Neuronal stem cell (in vitro differentiated cells): Measurements from ENCODE around the gene CIBAR2.

Source experiments
- DNase-seq: peaks from one replicate; pipeline ENCODE4 v3.0.0-alpha.2; 2013; ENCODE audit warnings: low spot score
- H2AFZ ChIP-seq: one replicate; pipeline ENCODE4 v1.6.1; 2013; ENCODE audit warnings: mild to moderate bottlenecking, low read length, inconsistent platforms
- H2AK5ac ChIP-seq: 2 replicates; pipeline ENCODE4 v1.6.1; 2013; ENCODE audit warnings: low read depth, mild to moderate bottlenecking, inconsistent platforms, low read length, moderate library complexity, mixed read lengths
- H2BK120ac ChIP-seq: 2 replicates; pipeline ENCODE4 v1.6.1; 2013; ENCODE audit warnings: low read depth, mild to moderate bottlenecking, inconsistent platforms, low read length, moderate library complexity, mixed read lengths
- H2BK12ac ChIP-seq: one replicate; pipeline ENCODE4 v1.6.1; 2013; ENCODE audit warnings: low read length, inconsistent platforms
- H2BK15ac ChIP-seq: 2 replicates; pipeline ENCODE4 v1.6.1; 2013; ENCODE audit warnings: mild to moderate bottlenecking, low read length, inconsistent platforms, mixed read lengths
- H2BK5ac ChIP-seq: one replicate; pipeline ENCODE4 v1.6.1; 2013; ENCODE audit warnings: inconsistent platforms, mild to moderate bottlenecking, low read length, moderate library complexity
- H3K14ac ChIP-seq: one replicate; pipeline ENCODE4 v1.6.1; 2013; ENCODE audit warnings: low read length, inconsistent platforms
- H3K18ac ChIP-seq: 2 replicates; pipeline ENCODE4 v1.6.1; 2013; ENCODE audit warnings: low read length, inconsistent platforms
- H3K23ac ChIP-seq: 2 replicates; pipeline ENCODE4 v1.6.1; 2013; ENCODE audit warnings: low read depth, mild to moderate bottlenecking, mixed read lengths, low read length, inconsistent platforms; ENCODE audit not compliant: poor library complexity
- H3K27ac ChIP-seq: replicated peaks from 3 replicates; pipeline ENCODE4 v1.5.1; 2013; ENCODE audit warnings: low read length, inconsistent platforms
- H3K27me3 ChIP-seq, 3 experiments: 2 replicates each; pipeline ENCODE4 v1.6.1; 2013; ENCODE audit warnings: low read length in 3 of 3, mild to moderate bottlenecking in 2 of 3, inconsistent platforms in 1 of 3, low read depth in 1 of 3, mixed read lengths in 1 of 3, moderate library complexity in 1 of 3; ENCODE audit not compliant: control insufficient read depth in 3 of 3, insufficient read depth in 3 of 3
- H3K36me3 ChIP-seq, 2 donors: replicated peaks in 1 of 2; 2 replicates each; pipeline ENCODE4 v1.6.1; 2013; ENCODE audit warnings: low read length in 2 of 2; ENCODE audit not compliant: control insufficient read depth in 2 of 2, insufficient read depth in 2 of 2
- H3K4ac ChIP-seq: 2 replicates; pipeline ENCODE4 v1.6.1; 2013; ENCODE audit warnings: inconsistent platforms, mild to moderate bottlenecking, low read length, moderate library complexity
- H3K4me1 ChIP-seq, 2 donors: 1 replicate in 1 of 2; 2 replicates in 1 of 2; pipeline ENCODE4 v1.6.1; 2013; ENCODE audit warnings: low read length in 2 of 2, low read depth in 1 of 2; ENCODE audit not compliant: control insufficient read depth in 2 of 2, insufficient read depth in 1 of 2
- H3K4me2 ChIP-seq: one replicate; pipeline ENCODE4 v1.6.1; 2013; ENCODE audit warnings: mild to moderate bottlenecking, low read length, inconsistent platforms; ENCODE audit not compliant: insufficient read depth, poor library complexity, severe bottlenecking
- H3K4me3 ChIP-seq, 2 donors: 2 replicates each; pipeline ENCODE4 v1.5.1; 2013; ENCODE audit warnings: low read length in 2 of 2, mild to moderate bottlenecking in 2 of 2, inconsistent platforms in 1 of 2, moderate library complexity in 1 of 2
- H3K79me1 ChIP-seq: one replicate; pipeline ENCODE4 v1.6.1; 2013; ENCODE audit warnings: low read depth, mild to moderate bottlenecking, inconsistent platforms, low read length, moderate library complexity
- H3K9ac ChIP-seq: one replicate; pipeline ENCODE4 v1.6.1; 2013; ENCODE audit warnings: mild to moderate bottlenecking, low read depth, low read length, inconsistent platforms; ENCODE audit not compliant: poor library complexity
- H3K9me3 ChIP-seq, 2 donors: replicated peaks in 1 of 2; 2 replicates each; pipeline versions ENCODE3 to v1.6.1; 2013; ENCODE audit warnings: low read length in 2 of 2, mild to moderate bottlenecking in 2 of 2, inconsistent platforms in 1 of 2, low read depth in 1 of 2, mixed read lengths in 1 of 2, moderate library complexity in 1 of 2; ENCODE audit not compliant: control insufficient read depth in 2 of 2, insufficient read depth in 1 of 2
- H4K8ac ChIP-seq: one replicate; pipeline ENCODE4 v1.6.1; 2013; ENCODE audit warnings: low read depth, mild to moderate bottlenecking, inconsistent platforms, low read length, moderate library complexity
- H4K91ac ChIP-seq: one replicate; pipeline ENCODE4 v1.6.1; 2013; ENCODE audit warnings: low read length, low read depth, mild to moderate bottlenecking, inconsistent platforms; ENCODE audit not compliant: poor library complexity
- WGBS, 2 donors: extraction: QIAGEN DNeasy Blood & Tissue Kit; methylation state at CpG; one replicate each; pipeline ENCODE4 v1.1.7; 2013; ENCODE audit warnings: missing lambda C conversion rate in 2 of 2, mixed read lengths in 1 of 2; ENCODE audit not compliant: insufficient read length in 2 of 2, insufficient replicate concordance in 1 of 2; ENCODE audit errors: extremely low coverage in 2 of 2; 5-methylcytosine and 5-hydroxymethylcytosine counted together

The CIBAR2 gene

GRCh38 chr16:85065099-85065498 lies 47.2 kb downstream of the CIBAR2 start:
- Histone ChIP-seq H2BK15ac (no peak overlapping the region), H3K23ac (no peak overlapping the region), H3K27ac (no peak overlapping the region), H3K4me1 (peaks cover 0 to 11% of the 10 kb centered on the region in 2 donors), H3K4me2 (no peak overlapping the region), H2BK12ac (no peak overlapping the region), H3K27me3 (no peaks in the 10 kb centered on the region), H2BK120ac (no peak overlapping the region), H3K4ac (no peak overlapping the region), H3K14ac (no peak overlapping the region), H3K9ac (no peak overlapping the region), H2BK5ac (no peak overlapping the region), H3K4me3 (no peak overlapping the region), H2AFZ (no peak overlapping the region), H3K9me3 (no peaks in the 10 kb centered on the region), H4K8ac (no peak overlapping the region), H3K36me3 (peaks cover 0 to 1% of the 10 kb centered on the region in 2 donors), H4K91ac (no peak overlapping the region), H3K18ac (peak overlapping the region; percentile 31), H3K79me1 (no peaks in the 10 kb centered on the region), H2AK5ac (no peak overlapping the region)
- DNase-seq = no peak
- WGBS, 2 donors = no CpG with 5 or more reads among the region's 13 CpGs

- Histone ChIP-seq H3K4ac (no peak overlapping the region), H3K18ac (no peak overlapping the region), H2AFZ (no peak overlapping the region), H3K4me3 (no peak overlapping the region), H3K36me3 (peaks cover 0 to 1% of the 10 kb centered on the region in 2 donors), H2BK15ac (no peak overlapping the region), H3K23ac (no peak overlapping the region), H3K27ac (no peak overlapping the region), H3K27me3 (no peaks in the 10 kb centered on the region), H3K79me1 (no peaks in the 10 kb centered on the region), H2BK12ac (no peak overlapping the region), H2BK5ac (no peak overlapping the region), H2BK120ac (no peak overlapping the region), H3K9me3 (no peaks in the 10 kb centered on the region), H4K91ac (no peak overlapping the region), H3K4me1 (peaks cover 0 to 7% of the 10 kb centered on the region in 2 donors), H2AK5ac (no peak overlapping the region), H3K4me2 (no peak overlapping the region), H4K8ac (no peak overlapping the region), H3K9ac (no peak overlapping the region), H3K14ac (no peak overlapping the region)
- DNase-seq = no peak
- no CpG with 5 or more reads among the region's 6 CpGs for WGBS, 2 donors
Measured at GRCh38 chr16:85064186-85064585, 48.1 kb downstream of the CIBAR2 start.

- Histone ChIP-seq H4K8ac (no peak overlapping the region), H2BK120ac (no peak overlapping the region), H2BK5ac (no peak overlapping the region), H3K36me3 (peaks cover 0 to 1% of the 10 kb centered on the region in 2 donors), H3K4ac (no peak overlapping the region), H3K23ac (no peak overlapping the region), H2AFZ (no peak overlapping the region), H2BK15ac (no peak overlapping the region), H3K27me3 (no peaks in the 10 kb centered on the region), H4K91ac (no peak overlapping the region), H3K14ac (no peak overlapping the region), H2AK5ac (peak overlapping the region; percentile 82), H3K27ac (no peak overlapping the region), H3K9ac (no peak overlapping the region), H3K4me1 (peaks cover 0 to 7% of the 10 kb centered on the region in 2 donors), H2BK12ac (no peak overlapping the region), H3K18ac (no peak overlapping the region), H3K79me1 (no peaks in the 10 kb centered on the region), H3K4me2 (no peak overlapping the region), H3K9me3 (no peaks in the 10 kb centered on the region), H3K4me3 (no peak overlapping the region)
- no CpG with 5 or more reads among the region's 11 CpGs for WGBS, 2 donors
- no peak for DNase-seq
Measured at GRCh38 chr16:85062845-85063244, 49.4 kb downstream of the CIBAR2 start.

- no peak overlapping the region for H3K4me3 ChIP-seq
- H3K18ac ChIP-seq = no peak overlapping the region
- no peak overlapping the region for H2BK120ac ChIP-seq
- H2BK12ac ChIP-seq = no peak overlapping the region
- peaks cover 0 to 7% of the 10 kb centered on the region in 2 donors for H3K4me1 ChIP-seq
- H3K27ac ChIP-seq = no peak overlapping the region
- H3K4me2 ChIP-seq = no peak overlapping the region
- H2AK5ac ChIP-seq = no peak overlapping the region
- H2BK5ac ChIP-seq = no peak overlapping the region
- H4K8ac ChIP-seq = no peak overlapping the region
- no peak overlapping the region for H3K23ac ChIP-seq
- no peaks in the 10 kb centered on the region for H3K9me3 ChIP-seq
- no peaks in the 10 kb centered on the region for H3K79me1 ChIP-seq
- no peak overlapping the region for H2BK15ac ChIP-seq
- peaks cover 0 to 1% of the 10 kb centered on the region in 2 donors for H3K36me3 ChIP-seq
- no peak for DNase-seq
- no peak overlapping the region for H3K9ac ChIP-seq
- no CpG with 5 or more reads among the region's 9 CpGs for WGBS, 2 donors
- H4K91ac ChIP-seq = no peak overlapping the region
- no peaks in the 10 kb centered on the region for H3K27me3 ChIP-seq
- H3K4ac ChIP-seq = no peak overlapping the region
- no peak overlapping the region for H3K14ac ChIP-seq
- H2AFZ ChIP-seq = no peak overlapping the region
Measured at GRCh38 chr16:85062323-85062722, 49.9 kb downstream of the CIBAR2 start.
